ENCODE data around the gene KRTAP24-1.

The KRTAP24-1 gene
- 0 to 0.07 (median 0) reads per million in 18 experiments for total RNA-seq

GRCh38 chr21:30282850-30283249, at the start of gene KRTAP24-1:
TSS of gene KRTAP24-1 (minus strand) at chr21:30282950. CDS start at chr21:30282932, 18 bp downstream.
- DNase-seq = no peak

- no peak for DNase-seq
Observed at GRCh38 chr21:30329203-30329875, 46.6 kb upstream of the KRTAP24-1 start.

GRCh38 chr21:30326390-30326789, 43.6 kb upstream of the KRTAP24-1 start:
- no peak for DNase-seq

GRCh38 chr21:30320215-30320614, 37.5 kb upstream of the KRTAP24-1 start, which contains the start of gene KRTAP26-1:
TSS of gene KRTAP26-1 (minus strand) at chr21:30320315. CDS start at chr21:30320035, 280 bp downstream.
- no peak for DNase-seq

- DNase-seq = no peak
Observed at GRCh38 chr21:30315701-30316100, 33.0 kb upstream of the KRTAP24-1 start.

- no peak for DNase-seq
Observed at GRCh38 chr21:30306884-30307283, 24.1 kb upstream of the KRTAP24-1 start.

- DNase-seq = no peak
Observed at GRCh38 chr21:30305136-30305535, 22.4 kb upstream of the KRTAP24-1 start.

- no peak for DNase-seq
Observed at GRCh38 chr21:30289215-30289614, 6.5 kb upstream of the KRTAP24-1 start, which contains the start of gene KRTAP25-1. TSS of gene KRTAP25-1 (minus strand) at chr21:30289514. CDS start at chr21:30289490, 24 bp downstream.

- DNase-seq = no peak
Observed at GRCh38 chr21:30271611-30272010, 11.1 kb downstream of the KRTAP24-1 start.

GRCh38 chr21:30271156-30271555, 11.6 kb downstream of the KRTAP24-1 start:
- no peak for DNase-seq

GRCh38 chr21:30269803-30270530, 12.8 kb downstream of the KRTAP24-1 start:
- DNase-seq = no peak

GRCh38 chr21:30268608-30269197, 14.0 kb downstream of the KRTAP24-1 start:
- no peak for DNase-seq

- no peak for DNase-seq
Observed at GRCh38 chr21:30257773-30258172, 25.0 kb downstream of the KRTAP24-1 start.

GRCh38 chr21:30256100-30256499, 26.6 kb downstream of the KRTAP24-1 start:
- no peak for DNase-seq

- no peak for DNase-seq
Observed at GRCh38 chr21:30255679-30256078, 27.1 kb downstream of the KRTAP24-1 start.

- no peak for DNase-seq
Observed at GRCh38 chr21:30251781-30252180, 31.0 kb downstream of the KRTAP24-1 start.

- DNase-seq = no peak
Observed at GRCh38 chr21:30249936-30250335, 32.8 kb downstream of the KRTAP24-1 start.

GRCh38 chr21:30248844-30249243, 33.9 kb downstream of the KRTAP24-1 start:
- no peak for DNase-seq

- DNase-seq = no peak
Observed at GRCh38 chr21:30245061-30245460, 37.7 kb downstream of the KRTAP24-1 start.

- no peak for DNase-seq
Observed at GRCh38 chr21:30243691-30244090, 39.1 kb downstream of the KRTAP24-1 start.

- no peak for DNase-seq
Observed at GRCh38 chr21:30240661-30241060, 42.1 kb downstream of the KRTAP24-1 start.

- DNase-seq = no peak
Observed at GRCh38 chr21:30238168-30238567, 44.6 kb downstream of the KRTAP24-1 start.

GRCh38 chr21:30234643-30235042, 48.1 kb downstream of the KRTAP24-1 start:
- DNase-seq = no peak
